SIG-M5 treated with dmso at 0.1 percent for 504 hours (cell line): ENCODE measurements around the gene ABR.

Experiments used
- DNase-seq: peaks from one replicate; lab custom pipeline; 2025; ENCODE audit not compliant: unreplicated experiment; lab: John Stamatoyannopoulos, UW

The ABR gene

DNA sequence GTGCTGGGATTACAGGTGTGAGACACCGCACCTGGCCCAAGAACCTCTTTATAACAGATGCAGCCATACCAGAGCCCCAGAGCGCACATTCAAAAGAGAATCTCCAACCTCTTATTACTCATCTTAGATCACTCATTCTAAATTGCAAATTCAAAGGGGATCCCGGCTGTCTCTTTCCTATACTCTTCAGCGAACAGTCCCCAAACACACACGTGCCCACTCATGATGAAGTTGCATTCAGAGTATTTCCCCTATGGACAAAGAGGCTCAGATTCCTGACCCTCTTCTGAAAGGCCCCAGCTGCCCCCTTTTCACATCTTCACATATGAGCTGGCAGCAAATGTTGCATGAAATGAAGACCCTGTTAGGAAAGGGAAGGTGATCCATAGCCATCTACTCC lies 22.5 kb upstream of the ABR start:
- no peak for DNase-seq

DNA sequence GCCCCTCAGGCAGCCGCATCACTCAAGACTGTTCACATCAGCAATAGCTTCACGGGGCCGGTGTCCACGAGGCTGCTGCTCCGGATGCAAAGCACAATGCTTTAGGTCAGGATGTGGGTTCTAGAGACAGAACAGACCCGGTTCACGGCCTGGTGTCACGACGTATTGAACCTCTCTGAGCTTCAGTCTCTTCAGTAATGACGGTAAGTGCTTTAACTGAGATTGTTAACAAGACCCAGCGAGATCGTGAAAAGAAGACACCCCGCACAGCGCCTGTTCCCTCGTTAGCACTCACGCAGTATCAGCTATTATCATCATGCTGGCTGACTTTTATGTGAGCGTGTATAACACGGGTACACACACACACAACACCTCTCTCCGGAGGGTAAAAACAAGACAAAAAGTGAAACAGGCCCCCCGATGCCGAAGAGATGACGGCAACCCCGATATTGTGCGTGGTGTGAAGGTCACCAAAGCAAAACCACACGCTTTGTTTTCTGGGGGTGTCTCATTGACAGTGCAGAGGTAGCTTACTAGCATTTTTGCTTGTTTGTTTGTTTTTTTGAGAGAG lies 21.4 kb upstream of the ABR start:
- DNase-seq, result no peak

GRCh38 chr17:1199271-1199743 lies 19.5 kb upstream of the ABR start:
- DNase-seq, result peak; percentile 88

DNA sequence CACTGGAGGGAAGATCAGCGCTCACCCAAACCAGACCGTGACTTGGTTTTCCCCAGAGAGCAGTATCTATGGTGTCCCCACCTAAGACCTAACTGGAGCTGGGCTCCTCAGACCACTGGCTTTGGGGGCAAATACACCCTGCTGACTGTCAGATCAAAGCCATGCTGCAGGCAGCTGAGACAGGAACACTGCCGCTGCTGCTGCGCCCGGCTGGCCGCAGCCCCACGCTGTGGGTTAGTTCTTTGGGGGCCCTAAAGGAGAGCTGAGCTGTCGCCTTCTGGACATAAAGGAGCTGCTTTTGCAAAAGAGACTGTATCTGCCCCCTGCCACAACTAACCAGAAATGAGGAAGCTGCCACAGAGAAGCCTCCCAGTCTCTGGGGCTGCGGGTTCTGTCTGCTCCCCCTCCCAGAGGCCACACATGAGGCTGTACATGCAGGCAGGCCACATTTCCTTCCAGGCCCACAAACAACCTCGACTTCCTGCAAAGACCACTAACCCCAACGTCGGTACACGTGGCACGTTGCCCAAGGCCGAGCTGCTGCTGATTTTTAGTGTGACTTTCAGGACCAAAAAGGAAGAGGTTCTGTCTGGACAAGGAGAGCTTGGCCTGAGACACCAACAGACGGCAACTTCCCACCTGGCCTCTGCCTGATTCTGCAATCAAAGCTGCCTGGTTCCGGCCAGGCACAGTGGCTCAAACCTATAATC lies 18.2 kb upstream of the ABR start:
- peak; percentile 98 for DNase-seq

GRCh38 chr17:1197379-1197778 lies 17.6 kb upstream of the ABR start:
- peak; percentile 95 for DNase-seq

GRCh38 chr17:1196946-1197345 lies 17.2 kb upstream of the ABR start:
- DNase-seq, result no peak

GRCh38 chr17:1192911-1193699 lies 13.3 kb upstream of the ABR start:
- no peak for DNase-seq

DNA sequence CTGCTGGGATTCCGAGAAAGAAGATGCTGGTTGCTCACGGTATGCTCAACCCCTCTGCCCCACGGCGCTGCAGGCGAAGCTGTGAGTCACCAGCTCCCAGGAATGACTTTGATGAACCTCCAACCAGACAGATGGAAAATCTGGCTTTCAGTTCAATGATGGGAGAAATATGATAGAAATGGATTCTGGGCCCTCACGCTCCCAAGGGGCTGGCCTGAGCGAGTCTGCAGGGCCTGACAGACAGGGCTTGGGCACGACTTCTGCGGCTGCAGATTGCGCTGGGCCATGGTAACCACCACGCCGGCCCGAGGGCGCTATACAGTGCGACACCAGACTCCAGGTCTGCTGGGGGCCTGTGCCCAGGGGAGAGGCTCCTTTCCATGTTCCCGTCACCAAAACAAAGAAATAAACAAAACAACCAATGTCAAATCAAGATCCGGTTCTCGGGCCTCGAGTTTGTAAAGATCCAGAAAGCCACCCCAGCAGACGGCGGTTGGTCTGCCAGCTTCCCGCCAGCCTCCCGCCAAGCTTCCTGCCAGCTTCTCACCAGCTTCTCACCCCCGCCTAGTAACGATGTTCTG lies 11.1 kb upstream of the ABR start:
- no peak for DNase-seq

DNA sequence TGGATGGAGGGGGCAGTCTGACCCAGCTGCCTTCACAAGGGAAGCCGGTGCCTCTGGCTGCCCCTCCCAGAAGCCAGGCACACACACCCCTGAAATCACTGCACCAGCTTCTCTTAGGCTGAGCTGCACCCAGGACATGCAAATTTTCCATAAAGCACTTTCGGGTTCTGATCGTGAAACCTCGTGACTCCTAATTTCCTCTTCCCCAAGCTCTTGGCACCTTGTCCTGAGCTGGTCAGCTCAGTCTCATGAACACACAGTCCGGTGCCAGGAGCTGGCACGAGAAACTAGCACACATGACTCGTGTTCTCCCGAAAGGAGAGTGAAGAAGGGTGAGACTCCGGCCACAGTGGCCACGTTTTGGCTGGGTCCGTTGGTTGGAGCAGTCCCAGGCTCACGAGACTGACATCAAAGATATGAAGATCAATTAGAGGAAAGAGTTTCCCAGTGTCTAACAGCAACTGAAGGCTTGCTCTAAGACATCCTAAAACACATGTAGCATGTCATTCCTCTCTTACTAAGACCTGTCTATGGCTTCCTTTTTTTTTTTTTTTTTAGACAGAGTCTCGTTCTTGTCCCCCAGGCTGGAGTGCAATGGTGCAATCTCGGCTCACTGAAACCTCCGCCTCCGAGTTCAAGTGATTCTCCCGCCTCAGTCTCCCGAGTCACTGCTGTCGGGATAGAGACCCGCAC lies 9.2 kb upstream of the ABR start:
- no peak for DNase-seq

- peak; percentile 72 for DNase-seq
These were observed 7.4 kb upstream of the ABR start for GRCh38 chr17:1186923-1187771.

DNA sequence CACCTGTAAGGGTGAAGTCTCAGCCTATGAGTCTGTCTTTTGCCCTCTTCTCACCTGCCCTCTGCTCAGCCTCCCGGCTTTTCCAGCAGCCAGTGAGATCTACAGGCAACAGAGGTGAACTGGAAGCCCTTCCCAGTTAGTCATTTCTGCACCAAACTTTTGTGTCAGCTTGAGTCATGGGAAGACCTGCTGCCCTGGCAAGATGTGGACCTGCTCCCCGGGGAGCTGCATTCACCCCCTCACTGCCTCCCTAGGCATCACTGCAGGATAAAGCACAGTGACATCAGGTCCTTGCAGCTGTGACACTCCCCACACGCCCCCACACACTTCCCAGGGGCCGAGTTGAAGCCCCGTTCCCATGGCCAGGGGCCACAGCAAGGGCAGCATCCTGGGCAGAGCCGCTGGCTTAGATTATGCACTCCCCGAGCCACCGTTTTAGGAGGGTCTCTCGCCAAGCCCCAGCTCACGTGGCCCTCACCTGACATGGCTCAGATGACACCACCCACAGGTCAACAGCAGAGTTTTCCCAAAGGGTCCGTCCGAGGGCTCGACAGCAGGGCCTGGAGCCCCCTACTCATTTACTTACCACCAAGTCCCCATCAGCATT lies 6.5 kb upstream of the ABR start:
- no peak for DNase-seq

GRCh38 chr17:1183171-1183873 lies 3.5 kb upstream of the ABR start:
- peak; percentile 29 for DNase-seq

DNA sequence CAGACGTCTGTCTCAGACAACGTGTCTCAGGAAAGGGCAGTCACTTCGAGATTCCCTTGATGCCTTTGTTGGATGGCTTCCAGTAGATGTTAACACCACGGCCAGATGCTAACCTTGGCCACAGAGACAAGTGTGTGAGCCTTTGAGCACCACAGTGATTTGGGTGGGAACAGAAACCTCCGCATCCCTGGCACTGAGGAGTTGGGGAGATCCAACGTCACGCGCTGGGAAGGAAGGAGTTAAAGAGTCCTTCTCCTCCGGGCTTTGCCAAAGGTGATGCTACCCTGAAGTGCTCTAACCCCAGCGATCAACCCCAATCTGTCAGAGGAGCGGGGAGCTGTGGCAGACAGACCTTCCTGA lies 3.0 kb upstream of the ABR start:
- no peak for DNase-seq

DNA sequence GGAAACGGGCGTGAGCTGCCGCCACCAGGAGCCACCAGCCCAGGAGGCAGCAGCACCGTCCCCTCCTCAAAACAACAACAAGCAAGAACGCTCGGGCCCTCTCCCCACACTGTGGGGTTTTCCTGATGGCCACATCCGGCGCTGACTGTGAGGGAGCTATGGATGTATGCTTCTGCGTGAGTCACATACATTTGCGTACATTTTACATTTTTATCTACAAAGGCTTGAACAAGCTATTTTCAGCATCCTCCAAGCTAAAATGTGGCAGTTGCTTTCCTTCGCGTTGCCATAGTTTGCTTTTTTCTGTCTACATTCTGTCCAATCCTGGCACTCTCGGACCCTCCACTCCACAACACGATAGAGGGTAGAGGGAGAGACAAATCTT lies 2.0 kb upstream of the ABR start:
- DNase-seq, result no peak

DNA sequence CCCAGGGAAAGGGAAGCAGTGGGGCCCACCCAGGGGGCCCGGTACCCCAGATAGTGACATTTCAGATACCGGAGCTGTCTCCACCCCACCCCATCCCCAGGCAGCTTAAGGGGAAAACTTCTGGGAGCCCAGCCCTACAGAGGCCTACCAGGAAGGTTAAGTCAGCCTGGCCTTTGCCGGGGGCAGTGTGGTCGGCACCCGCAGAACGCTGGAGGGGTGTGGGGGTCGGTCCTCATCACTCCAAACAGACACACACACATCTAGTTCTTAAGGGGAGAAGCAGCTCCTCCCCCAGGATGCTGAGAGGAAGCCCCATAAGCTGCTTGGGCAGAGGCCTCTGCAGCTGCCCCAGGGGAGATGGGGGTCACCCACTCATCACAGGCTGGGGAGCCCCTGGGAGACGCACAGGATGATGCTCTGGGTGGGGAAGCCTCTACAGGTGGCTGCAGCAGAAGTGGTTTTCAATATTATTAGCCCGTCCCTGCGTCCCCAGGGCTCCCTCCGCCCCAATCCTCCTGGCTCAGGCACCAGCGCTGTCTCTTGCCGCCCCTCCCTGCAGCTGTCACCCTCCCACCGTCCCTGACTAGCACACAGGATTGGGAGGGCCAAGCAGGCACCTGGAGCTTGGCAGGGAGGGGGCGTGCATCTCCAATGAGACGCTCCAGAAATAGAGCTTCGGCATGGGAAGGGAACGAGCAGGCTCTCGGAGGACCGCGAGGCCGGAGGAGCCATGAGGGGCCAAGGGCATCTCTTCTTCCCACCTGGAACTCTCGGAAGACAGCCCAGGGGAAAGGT lies 1.4 kb upstream of the ABR start:
- DNase-seq, result no peak

DNA sequence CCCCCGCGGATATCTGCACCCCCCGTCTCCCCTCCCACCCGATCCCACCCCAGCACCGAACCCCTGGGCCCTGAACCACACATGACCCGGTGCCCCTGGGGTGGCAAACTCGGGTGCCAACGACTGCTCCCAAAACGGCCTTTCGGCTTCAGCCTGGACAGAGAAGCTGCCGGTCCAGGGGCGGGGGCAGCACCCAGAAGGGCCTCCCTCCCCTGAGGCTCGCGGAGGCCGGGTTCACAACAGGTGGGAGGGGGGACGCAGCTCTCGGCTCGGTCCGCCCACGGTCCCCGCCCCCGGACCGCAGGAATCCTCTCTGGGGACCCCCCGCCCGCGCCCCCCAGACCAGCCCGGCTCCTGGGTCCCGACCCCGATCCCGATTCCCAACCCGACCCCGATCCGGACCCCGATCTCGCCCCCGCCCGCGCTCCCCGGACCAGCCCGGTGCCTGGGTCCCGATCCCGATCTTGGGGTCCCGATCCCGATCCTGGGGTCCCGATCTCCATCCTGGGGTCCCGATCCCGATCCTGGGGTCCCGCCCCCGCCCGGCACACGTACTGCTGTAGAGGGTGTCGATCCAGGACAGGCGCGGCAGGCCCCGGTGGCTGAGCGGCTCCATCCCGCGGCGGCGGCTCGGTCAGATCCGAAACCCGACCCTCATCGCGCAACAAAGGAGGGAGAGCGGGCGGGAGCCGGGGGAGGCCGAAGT lies 516 bp downstream of the ABR start:
- no peak for DNase-seq

DNA sequence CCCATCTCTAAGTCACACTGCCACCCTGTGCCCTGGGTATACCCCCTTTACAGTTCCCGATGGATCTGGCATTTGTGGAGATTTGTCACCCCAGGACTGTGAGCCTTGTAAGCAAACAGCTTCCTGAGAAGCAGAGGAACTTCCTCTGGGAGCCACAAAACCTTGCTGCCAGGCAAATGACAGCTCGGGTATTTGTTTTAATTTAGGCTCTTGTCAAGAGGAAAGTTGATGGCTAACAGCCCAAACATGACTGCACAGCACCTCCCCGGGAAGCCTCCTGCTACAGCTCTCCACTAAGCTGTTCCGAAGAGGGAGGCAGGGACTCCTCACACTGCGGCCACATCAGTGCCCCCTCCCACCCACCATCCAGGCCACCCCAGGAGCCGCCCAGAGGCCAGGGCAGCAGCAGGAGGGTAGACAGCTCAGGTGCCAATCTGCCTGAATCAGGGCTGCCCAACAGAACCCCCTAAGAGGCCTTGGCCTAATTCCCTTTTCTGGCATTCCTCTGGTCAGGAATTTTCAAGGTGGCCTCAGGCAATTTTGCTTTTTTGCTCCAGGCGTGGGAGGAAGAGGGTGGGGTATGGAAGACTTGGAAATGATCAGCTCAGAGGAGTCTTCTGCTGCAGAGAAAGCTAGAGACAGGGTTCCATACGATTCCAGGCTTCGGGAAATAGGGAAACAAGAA lies 2.6 kb downstream of the ABR start:
- DNase-seq, result no peak
